SH-SY5Y (cell line): ENCODE data around the gene PDE4D.

Experiments
- GATA2 ChIP-seq: IDR thresholded peaks from 2 replicates; pipeline ENCODE4 v1.6.1; 2011; ENCODE audit warnings: mild to moderate bottlenecking, low read depth, low read length
- GATA3 ChIP-seq: IDR thresholded peaks from 2 replicates; pipeline ENCODE4 v1.6.1; 2011; ENCODE audit warnings: low read depth, mild to moderate bottlenecking, low read length, moderate library complexity

DNA sequence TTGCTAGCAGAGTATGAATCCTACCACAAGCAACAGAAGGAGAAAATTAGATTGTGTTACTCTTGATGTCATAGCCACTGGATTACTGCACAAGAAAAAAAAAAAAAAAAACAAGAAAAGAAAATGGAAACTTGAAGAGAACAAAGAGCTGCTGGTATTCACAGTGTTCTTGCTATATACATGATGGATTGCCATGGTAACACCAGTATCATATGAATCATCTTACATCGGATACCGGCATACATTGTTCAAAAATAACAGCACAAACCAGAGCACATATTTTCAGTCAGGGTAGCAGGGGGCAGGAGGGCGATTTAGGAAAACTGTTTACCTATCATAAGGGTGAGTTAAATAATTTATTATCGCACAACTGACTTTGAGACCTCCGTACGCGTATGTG is 472.9 kb downstream of the PDE4D start:
- TF ChIP-seq GATA3, result no peak
- TF ChIP-seq GATA2, result no peak
